CD14-positive monocyte (primary cell): ENCODE results near the gene SLC35B4. TPM values are rescaled to one million over a fixed set of nuclear protein-coding genes. Genes with fewer than 3 reads are reported as not detected.

Experiments used
- DNase-seq, 3 donors: peaks; one replicate each; pipeline ENCODE4 v3.0.0-alpha.2; 2011 to 2022
- H2AFZ ChIP-seq: 2 replicates; pipeline ENCODE4 v1.6.0; 2012; ENCODE audit warnings: mild to moderate bottlenecking, low read depth, low read length, inconsistent platforms; ENCODE audit not compliant: insufficient read depth, poor library complexity, severe bottlenecking
- H3K27ac ChIP-seq, 2 donors: 1 replicate in 1 of 2; 2 replicates in 1 of 2; pipeline ENCODE4 v1.5.1; 2012 to 2013; ENCODE audit warnings: low read length in 2 of 2, control low read depth in 1 of 2, inconsistent platforms in 1 of 2, low read depth in 1 of 2, mild to moderate bottlenecking in 1 of 2
- H3K27me3 ChIP-seq, 2 donors: one replicate each; pipeline versions ENCODE4 v1.6.0 to v1.6.1; 2011 to 2013; ENCODE audit warnings: low read length in 2 of 2; ENCODE audit not compliant: control insufficient read depth in 2 of 2, insufficient read depth in 2 of 2
- H3K36me3 ChIP-seq, 2 donors: replicated peaks in 1 of 2; 1 replicate in 1 of 2; 2 replicates in 1 of 2; pipeline versions ENCODE4 v1.5.1 to v1.6.1; 2012 to 2013; ENCODE audit warnings: low read length in 2 of 2, control low read depth in 1 of 2, inconsistent platforms in 1 of 2, mild to moderate bottlenecking in 1 of 2; ENCODE audit not compliant: insufficient read depth in 2 of 2, control insufficient read depth in 1 of 2
- H3K4me1 ChIP-seq, 2 donors: 1 replicate in 1 of 2; 2 replicates in 1 of 2; pipeline versions ENCODE4 v1.5.1 to v1.6.1; 2012 to 2013; ENCODE audit warnings: low read length in 2 of 2, control low read depth in 1 of 2, inconsistent platforms in 1 of 2, mild to moderate bottlenecking in 1 of 2, moderate library complexity in 1 of 2; ENCODE audit not compliant: insufficient read depth in 2 of 2, control insufficient read depth in 1 of 2
- H3K4me2 ChIP-seq: replicated peaks from 2 replicates; pipeline ENCODE3; 2012; ENCODE audit warnings: low read length, moderate library complexity, mild to moderate bottlenecking; ENCODE audit not compliant: poor library complexity, severe bottlenecking; ENCODE audit errors: extremely low read depth
- H3K4me3 ChIP-seq, 3 experiments: fragments of 200-600 bp in 1 of 3; sonication (generic) in 1 of 3; replicated peaks in 1 of 3; 1 replicate in 2 of 3; 2 replicates in 1 of 3; pipeline ENCODE4 v1.5.1; 2011 to 2013; ENCODE audit warnings: low read length in 3 of 3, mild to moderate bottlenecking in 3 of 3, control low read depth in 2 of 3, low read depth in 2 of 3, inconsistent platforms in 1 of 3, moderate library complexity in 1 of 3
- H3K79me2 ChIP-seq: 2 replicates; pipeline ENCODE4 v1.6.0; 2012; ENCODE audit warnings: mild to moderate bottlenecking, control low read depth, inconsistent platforms, low read length, moderate library complexity; ENCODE audit not compliant: insufficient read depth
- H3K9ac ChIP-seq: 2 replicates; pipeline ENCODE4 v1.6.0; 2017; ENCODE audit warnings: low read length, mild to moderate bottlenecking; ENCODE audit not compliant: insufficient read depth, poor library complexity, severe bottlenecking
- H3K9me3 ChIP-seq, 2 donors: replicated peaks in 1 of 2; 1 replicate in 1 of 2; 2 replicates in 1 of 2; pipeline versions ENCODE4 v1.5.1 to v1.6.1; 2012 to 2013; ENCODE audit warnings: low read length in 2 of 2, control low read depth in 1 of 2; ENCODE audit not compliant: control insufficient read depth in 1 of 2, insufficient read depth in 1 of 2
- H4K20me1 ChIP-seq: 2 replicates; pipeline ENCODE4 v1.6.0; 2012; ENCODE audit warnings: mild to moderate bottlenecking, low read length, control low read depth, moderate library complexity; ENCODE audit not compliant: insufficient read depth
- H3K27ac Mint-ChIP-seq, 7 donors: one replicate each; pipeline ENCODE4 v1.8.0; 2020; ENCODE audit warnings: mild to moderate bottlenecking in 7 of 7, mixed read lengths in 7 of 7, moderate library complexity in 6 of 7, inconsistent platforms in 2 of 7
- H3K27me3 Mint-ChIP-seq, 3 donors: one replicate each; pipeline ENCODE4 v1.8.0; 2021 to 2022; ENCODE audit warnings: low read depth in 3 of 3, mild to moderate bottlenecking in 3 of 3, mixed read lengths in 3 of 3, moderate library complexity in 3 of 3, inconsistent platforms in 1 of 3
- H3K36me3 Mint-ChIP-seq, 2 donors: one replicate each; pipeline ENCODE4 v1.8.0; 2020; ENCODE audit warnings: mixed read lengths in 2 of 2, inconsistent platforms in 1 of 2, mild to moderate bottlenecking in 1 of 2
- H3K4me1 Mint-ChIP-seq: one replicate; pipeline ENCODE4 v1.8.0; 2020; ENCODE audit warnings: mild to moderate bottlenecking, mixed read lengths
- H3K4me3 Mint-ChIP-seq, 2 donors: one replicate each; pipeline ENCODE4 v1.8.0; 2020; ENCODE audit warnings: mild to moderate bottlenecking in 2 of 2, mixed read lengths in 2 of 2, moderate library complexity in 1 of 2
- H3K9me3 Mint-ChIP-seq, 7 donors: one replicate each; pipeline ENCODE4 v1.8.0; 2020 to 2022; ENCODE audit warnings: mixed read lengths in 7 of 7, mild to moderate bottlenecking in 6 of 7, moderate library complexity in 6 of 7, inconsistent platforms in 2 of 7
- WGBS: methylation state at CpG from one replicate; pipeline ENCODE4 v1.1.5; 2013; ENCODE audit warnings: missing lambda C conversion rate; ENCODE audit not compliant: insufficient coverage; 5-methylcytosine and 5-hydroxymethylcytosine counted together
- intact Hi-C, 2 donors: fragments of 100-400 bp; cut with micrococcal nuclease; formaldehyde crosslinking; loops; one replicate each; pipeline versions ENCODE4 v1.15.0 to v1.15.1; 2023
- polyA plus RNA-seq, 3 donors: library from polyadenylated mRNA; depleted of rRNA in 1 of 3; unstranded in 2 of 3; stranded (reverse) in 1 of 3; fragments of 300-500 nt in 2 of 3; fragments of >200 nt in 1 of 3; fragmentation: Illumina TruSeq in 2 of 3; gene quantifications; 1 replicate in 2 of 3; 2 replicates in 1 of 3; pipeline ENCODE4 v1.2.3, GENCODE V29; 2012 to 2021
- TF ChIP-seq, protein P1 (sequence below): fragments of 200-600 bp; IDR thresholded peaks from one replicate; pipeline ENCODE4 v1.8.0; 2022; ENCODE audit warnings: antibody characterized with exemption, mild to moderate bottlenecking

Gene SLC35B4
- polyA plus RNA-seq, 3 donors, result 9.4 to 21.1 (median 12.7) TPM

DNA sequence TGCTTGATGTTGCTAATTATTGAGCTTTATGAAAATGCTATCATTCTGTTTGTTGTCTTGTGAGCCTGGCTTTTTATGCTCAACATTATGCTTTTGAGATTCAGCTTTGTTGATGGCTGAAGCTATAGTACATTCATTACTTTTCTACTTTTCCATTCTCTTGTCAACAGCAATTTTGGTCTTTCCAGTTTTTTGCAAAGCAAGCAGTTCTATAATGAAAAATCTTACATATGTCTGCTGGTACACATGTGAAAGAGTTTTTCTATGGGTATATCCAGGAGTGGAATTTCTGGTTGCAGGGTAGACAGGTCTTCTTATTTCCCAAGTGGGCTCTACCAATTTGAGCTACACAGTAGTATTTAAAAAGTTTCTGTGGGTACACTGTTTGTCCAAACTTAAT is 36.8 kb downstream of the SLC35B4 start:
- Histone ChIP-seq H3K9me3 (no peaks in the 10 kb centered on the region), H4K20me1 (no peaks in the 10 kb centered on the region), H3K4me2 (no peak overlapping the region), H3K4me1 (no peaks in the 10 kb centered on the region), H3K9ac (no peak overlapping the region), H3K27ac (no peak overlapping the region), H3K4me3 (no peak overlapping the region), H2AFZ (no peak overlapping the region), H3K79me2 (no peaks in the 10 kb centered on the region), H3K27me3 (peaks cover 8 to 14% of the 10 kb centered on the region in 2 donors), H3K36me3 (no peaks in the 10 kb centered on the region)
- intact Hi-C loops, result no loop called here
- Mint-ChIP-seq H3K4me1 (no peaks in the 10 kb centered on the region), H3K9me3 (peaks cover 0 to 5% (median 3%) of the 10 kb centered on the region in 7 donors), H3K27me3 (peaks cover 7 to 17% (median 10%) of the 10 kb centered on the region in 3 donors), H3K27ac (no peak overlapping the region), H3K4me3 (no peak overlapping the region), H3K36me3 (no peaks in the 10 kb centered on the region)
- TF ChIP-seq, protein P1, sequence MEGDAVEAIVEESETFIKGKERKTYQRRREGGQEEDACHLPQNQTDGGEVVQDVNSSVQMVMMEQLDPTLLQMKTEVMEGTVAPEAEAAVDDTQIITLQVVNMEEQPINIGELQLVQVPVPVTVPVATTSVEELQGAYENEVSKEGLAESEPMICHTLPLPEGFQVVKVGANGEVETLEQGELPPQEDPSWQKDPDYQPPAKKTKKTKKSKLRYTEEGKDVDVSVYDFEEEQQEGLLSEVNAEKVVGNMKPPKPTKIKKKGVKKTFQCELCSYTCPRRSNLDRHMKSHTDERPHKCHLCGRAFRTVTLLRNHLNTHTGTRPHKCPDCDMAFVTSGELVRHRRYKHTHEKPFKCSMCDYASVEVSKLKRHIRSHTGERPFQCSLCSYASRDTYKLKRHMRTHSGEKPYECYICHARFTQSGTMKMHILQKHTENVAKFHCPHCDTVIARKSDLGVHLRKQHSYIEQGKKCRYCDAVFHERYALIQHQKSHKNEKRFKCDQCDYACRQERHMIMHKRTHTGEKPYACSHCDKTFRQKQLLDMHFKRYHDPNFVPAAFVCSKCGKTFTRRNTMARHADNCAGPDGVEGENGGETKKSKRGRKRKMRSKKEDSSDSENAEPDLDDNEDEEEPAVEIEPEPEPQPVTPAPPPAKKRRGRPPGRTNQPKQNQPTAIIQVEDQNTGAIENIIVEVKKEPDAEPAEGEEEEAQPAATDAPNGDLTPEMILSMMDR, result no peak
- no peak for DNase-seq

DNA sequence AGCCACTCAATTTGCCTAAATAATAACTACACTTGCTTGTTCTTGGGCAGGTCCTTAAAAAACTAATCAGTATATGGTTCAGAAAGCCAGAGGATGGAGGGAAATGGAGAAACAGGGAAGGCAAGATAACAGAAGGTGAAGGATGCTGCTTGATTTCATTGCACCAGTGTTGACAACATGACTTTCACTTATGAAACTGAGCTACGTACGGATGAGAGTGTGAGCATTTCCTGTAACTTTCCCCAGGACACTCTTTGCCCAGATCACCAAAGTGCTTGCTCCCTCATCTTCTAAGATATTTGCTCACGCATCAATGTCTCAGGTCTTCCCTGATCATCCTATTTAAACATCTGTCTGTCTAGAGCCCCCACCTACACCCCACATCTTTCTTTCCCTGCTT is 37.4 kb downstream of the SLC35B4 start:
- Histone ChIP-seq H3K27me3 (peaks cover 8 to 11% of the 10 kb centered on the region in 2 donors), H3K4me1 (no peaks in the 10 kb centered on the region), H4K20me1 (no peaks in the 10 kb centered on the region), H3K36me3 (no peaks in the 10 kb centered on the region), H3K9me3 (no peaks in the 10 kb centered on the region), H3K79me2 (no peaks in the 10 kb centered on the region), H3K4me3 (no peak overlapping the region), H3K9ac (no peak overlapping the region), H2AFZ (no peak overlapping the region), H3K4me2 (no peak overlapping the region), H3K27ac (no peak overlapping the region)
- DNase-seq, result no peak
- 87% methylated on average over 3 of the region's 3 CpGs for WGBS
- TF ChIP-seq, protein P1, result no peak
- Mint-ChIP-seq H3K4me3 (no peak overlapping the region), H3K27me3 (peaks cover 7 to 19% (median 11%) of the 10 kb centered on the region in 3 donors), H3K36me3 (no peaks in the 10 kb centered on the region), H3K4me1 (no peaks in the 10 kb centered on the region), H3K9me3 (peaks cover 0 to 5% (median 3%) of the 10 kb centered on the region in 7 donors), H3K27ac (no peak overlapping the region)
- intact Hi-C loops, result no loop called here
